CD14-positive monocyte (primary cell): ENCODE results near the gene TSC22D3. TPM values are rescaled to one million over a fixed set of nuclear protein-coding genes. Genes with fewer than 3 reads are reported as not detected.
A peak's percentile ranks its signal among the peaks of the same experiment; 100 is the strongest.

Experiments
- DNase-seq, 3 donors: peaks; one replicate each; pipeline ENCODE4 v3.0.0-alpha.2; 2011 to 2022
- H2AFZ ChIP-seq: 2 replicates; pipeline ENCODE4 v1.6.0; 2012; ENCODE audit warnings: mild to moderate bottlenecking, low read depth, low read length, inconsistent platforms; ENCODE audit not compliant: insufficient read depth, poor library complexity, severe bottlenecking
- H3K27ac ChIP-seq, 2 donors: 1 replicate in 1 of 2; 2 replicates in 1 of 2; pipeline ENCODE4 v1.5.1; 2012 to 2013; ENCODE audit warnings: low read length in 2 of 2, control low read depth in 1 of 2, inconsistent platforms in 1 of 2, low read depth in 1 of 2, mild to moderate bottlenecking in 1 of 2
- H3K27me3 ChIP-seq, 2 donors: one replicate each; pipeline versions ENCODE4 v1.6.0 to v1.6.1; 2011 to 2013; ENCODE audit warnings: low read length in 2 of 2; ENCODE audit not compliant: control insufficient read depth in 2 of 2, insufficient read depth in 2 of 2
- H3K36me3 ChIP-seq, 2 donors: replicated peaks in 1 of 2; 1 replicate in 1 of 2; 2 replicates in 1 of 2; pipeline versions ENCODE4 v1.5.1 to v1.6.1; 2012 to 2013; ENCODE audit warnings: low read length in 2 of 2, control low read depth in 1 of 2, inconsistent platforms in 1 of 2, mild to moderate bottlenecking in 1 of 2; ENCODE audit not compliant: insufficient read depth in 2 of 2, control insufficient read depth in 1 of 2
- H3K4me1 ChIP-seq, 2 donors: 1 replicate in 1 of 2; 2 replicates in 1 of 2; pipeline versions ENCODE4 v1.5.1 to v1.6.1; 2012 to 2013; ENCODE audit warnings: low read length in 2 of 2, control low read depth in 1 of 2, inconsistent platforms in 1 of 2, mild to moderate bottlenecking in 1 of 2, moderate library complexity in 1 of 2; ENCODE audit not compliant: insufficient read depth in 2 of 2, control insufficient read depth in 1 of 2
- H3K4me2 ChIP-seq: replicated peaks from 2 replicates; pipeline ENCODE3; 2012; ENCODE audit warnings: low read length, moderate library complexity, mild to moderate bottlenecking; ENCODE audit not compliant: poor library complexity, severe bottlenecking; ENCODE audit errors: extremely low read depth
- H3K4me3 ChIP-seq, 3 experiments: fragments of 200-600 bp in 1 of 3; sonication (generic) in 1 of 3; replicated peaks in 1 of 3; 1 replicate in 2 of 3; 2 replicates in 1 of 3; pipeline ENCODE4 v1.5.1; 2011 to 2013; ENCODE audit warnings: low read length in 3 of 3, mild to moderate bottlenecking in 3 of 3, control low read depth in 2 of 3, low read depth in 2 of 3, inconsistent platforms in 1 of 3, moderate library complexity in 1 of 3
- H3K79me2 ChIP-seq: 2 replicates; pipeline ENCODE4 v1.6.0; 2012; ENCODE audit warnings: mild to moderate bottlenecking, control low read depth, inconsistent platforms, low read length, moderate library complexity; ENCODE audit not compliant: insufficient read depth
- H3K9ac ChIP-seq: 2 replicates; pipeline ENCODE4 v1.6.0; 2017; ENCODE audit warnings: low read length, mild to moderate bottlenecking; ENCODE audit not compliant: insufficient read depth, poor library complexity, severe bottlenecking
- H3K9me3 ChIP-seq, 2 donors: replicated peaks in 1 of 2; 1 replicate in 1 of 2; 2 replicates in 1 of 2; pipeline versions ENCODE4 v1.5.1 to v1.6.1; 2012 to 2013; ENCODE audit warnings: low read length in 2 of 2, control low read depth in 1 of 2; ENCODE audit not compliant: control insufficient read depth in 1 of 2, insufficient read depth in 1 of 2
- H4K20me1 ChIP-seq: 2 replicates; pipeline ENCODE4 v1.6.0; 2012; ENCODE audit warnings: mild to moderate bottlenecking, low read length, control low read depth, moderate library complexity; ENCODE audit not compliant: insufficient read depth
- H3K27ac Mint-ChIP-seq, 7 donors: one replicate each; pipeline ENCODE4 v1.8.0; 2020; ENCODE audit warnings: mild to moderate bottlenecking in 7 of 7, mixed read lengths in 7 of 7, moderate library complexity in 6 of 7, inconsistent platforms in 2 of 7
- H3K27me3 Mint-ChIP-seq, 3 donors: one replicate each; pipeline ENCODE4 v1.8.0; 2021 to 2022; ENCODE audit warnings: low read depth in 3 of 3, mild to moderate bottlenecking in 3 of 3, mixed read lengths in 3 of 3, moderate library complexity in 3 of 3, inconsistent platforms in 1 of 3
- H3K36me3 Mint-ChIP-seq, 2 donors: one replicate each; pipeline ENCODE4 v1.8.0; 2020; ENCODE audit warnings: mixed read lengths in 2 of 2, inconsistent platforms in 1 of 2, mild to moderate bottlenecking in 1 of 2
- H3K4me1 Mint-ChIP-seq: one replicate; pipeline ENCODE4 v1.8.0; 2020; ENCODE audit warnings: mild to moderate bottlenecking, mixed read lengths
- H3K4me3 Mint-ChIP-seq, 2 donors: one replicate each; pipeline ENCODE4 v1.8.0; 2020; ENCODE audit warnings: mild to moderate bottlenecking in 2 of 2, mixed read lengths in 2 of 2, moderate library complexity in 1 of 2
- H3K9me3 Mint-ChIP-seq, 7 donors: one replicate each; pipeline ENCODE4 v1.8.0; 2020 to 2022; ENCODE audit warnings: mixed read lengths in 7 of 7, mild to moderate bottlenecking in 6 of 7, moderate library complexity in 6 of 7, inconsistent platforms in 2 of 7
- WGBS: methylation state at CpG from one replicate; pipeline ENCODE4 v1.1.5; 2013; ENCODE audit warnings: missing lambda C conversion rate; ENCODE audit not compliant: insufficient coverage; 5-methylcytosine and 5-hydroxymethylcytosine counted together
- intact Hi-C, 2 donors: fragments of 100-400 bp; cut with micrococcal nuclease; formaldehyde crosslinking; loops; one replicate each; pipeline versions ENCODE4 v1.15.0 to v1.15.1; 2023
- polyA plus RNA-seq, 3 donors: library from polyadenylated mRNA; depleted of rRNA in 1 of 3; unstranded in 2 of 3; stranded (reverse) in 1 of 3; fragments of 300-500 nt in 2 of 3; fragments of >200 nt in 1 of 3; fragmentation: Illumina TruSeq in 2 of 3; gene quantifications; 1 replicate in 2 of 3; 2 replicates in 1 of 3; pipeline ENCODE4 v1.2.3, GENCODE V29; 2012 to 2021
- TF ChIP-seq, protein P1 (sequence below): fragments of 200-600 bp; IDR thresholded peaks from one replicate; pipeline ENCODE4 v1.8.0; 2022; ENCODE audit warnings: antibody characterized with exemption, mild to moderate bottlenecking

Gene TSC22D3
- polyA plus RNA-seq, 3 donors: 171 to 1,562 (median 326) TPM

DNA sequence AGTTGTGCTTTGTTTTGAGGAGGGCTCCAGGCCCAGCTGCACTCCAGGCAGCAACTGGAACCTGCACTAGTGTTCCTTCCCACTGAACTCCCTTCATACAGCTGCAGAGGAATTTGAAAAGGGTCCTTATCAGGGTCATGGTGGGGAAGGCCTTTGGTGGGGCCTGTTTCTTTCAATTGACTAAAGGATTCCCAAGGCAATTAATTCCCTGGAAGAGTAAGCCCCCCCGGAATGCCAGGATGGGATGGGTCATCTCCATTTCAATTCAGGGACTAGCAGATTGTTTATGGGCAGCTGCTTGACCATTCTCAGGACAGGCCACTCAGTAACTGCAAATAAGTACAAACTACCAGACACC, 45.3 kb downstream of the TSC22D3 start:
- no peak for DNase-seq
- no peak overlapping the region for H3K27ac ChIP-seq
- no peaks in the 10 kb centered on the region for H3K36me3 ChIP-seq
- Mint-ChIP-seq H3K4me3 (no peak overlapping the region), H3K4me1 (peaks cover 11% of the 10 kb centered on the region), H3K27me3 (peaks cover 0 to 6% (median 1%) of the 10 kb centered on the region in 3 donors), H3K9me3 (no peaks in the 10 kb centered on the region), H3K27ac (peak overlapping the region in 1 of 7 donors; percentile 47), H3K36me3 (no peaks in the 10 kb centered on the region)
- no peak overlapping the region for H3K4me2 ChIP-seq
- H3K79me2 ChIP-seq: no peaks in the 10 kb centered on the region
- H3K27me3 ChIP-seq: no peaks in the 10 kb centered on the region
- no CpG with 5 or more reads among the region's 1 CpG for WGBS
- intact Hi-C loops: no loop called here
- peaks cover 11% of the 10 kb centered on the region in 2 donors for H3K4me1 ChIP-seq
- H3K9me3 ChIP-seq: no peaks in the 10 kb centered on the region
- H4K20me1 ChIP-seq: no peaks in the 10 kb centered on the region
- H2AFZ ChIP-seq: no peak overlapping the region
- no peak overlapping the region for H3K4me3 ChIP-seq
- H3K9ac ChIP-seq: no peak overlapping the region
- TF ChIP-seq, protein P1, sequence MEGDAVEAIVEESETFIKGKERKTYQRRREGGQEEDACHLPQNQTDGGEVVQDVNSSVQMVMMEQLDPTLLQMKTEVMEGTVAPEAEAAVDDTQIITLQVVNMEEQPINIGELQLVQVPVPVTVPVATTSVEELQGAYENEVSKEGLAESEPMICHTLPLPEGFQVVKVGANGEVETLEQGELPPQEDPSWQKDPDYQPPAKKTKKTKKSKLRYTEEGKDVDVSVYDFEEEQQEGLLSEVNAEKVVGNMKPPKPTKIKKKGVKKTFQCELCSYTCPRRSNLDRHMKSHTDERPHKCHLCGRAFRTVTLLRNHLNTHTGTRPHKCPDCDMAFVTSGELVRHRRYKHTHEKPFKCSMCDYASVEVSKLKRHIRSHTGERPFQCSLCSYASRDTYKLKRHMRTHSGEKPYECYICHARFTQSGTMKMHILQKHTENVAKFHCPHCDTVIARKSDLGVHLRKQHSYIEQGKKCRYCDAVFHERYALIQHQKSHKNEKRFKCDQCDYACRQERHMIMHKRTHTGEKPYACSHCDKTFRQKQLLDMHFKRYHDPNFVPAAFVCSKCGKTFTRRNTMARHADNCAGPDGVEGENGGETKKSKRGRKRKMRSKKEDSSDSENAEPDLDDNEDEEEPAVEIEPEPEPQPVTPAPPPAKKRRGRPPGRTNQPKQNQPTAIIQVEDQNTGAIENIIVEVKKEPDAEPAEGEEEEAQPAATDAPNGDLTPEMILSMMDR: no peak

DNA sequence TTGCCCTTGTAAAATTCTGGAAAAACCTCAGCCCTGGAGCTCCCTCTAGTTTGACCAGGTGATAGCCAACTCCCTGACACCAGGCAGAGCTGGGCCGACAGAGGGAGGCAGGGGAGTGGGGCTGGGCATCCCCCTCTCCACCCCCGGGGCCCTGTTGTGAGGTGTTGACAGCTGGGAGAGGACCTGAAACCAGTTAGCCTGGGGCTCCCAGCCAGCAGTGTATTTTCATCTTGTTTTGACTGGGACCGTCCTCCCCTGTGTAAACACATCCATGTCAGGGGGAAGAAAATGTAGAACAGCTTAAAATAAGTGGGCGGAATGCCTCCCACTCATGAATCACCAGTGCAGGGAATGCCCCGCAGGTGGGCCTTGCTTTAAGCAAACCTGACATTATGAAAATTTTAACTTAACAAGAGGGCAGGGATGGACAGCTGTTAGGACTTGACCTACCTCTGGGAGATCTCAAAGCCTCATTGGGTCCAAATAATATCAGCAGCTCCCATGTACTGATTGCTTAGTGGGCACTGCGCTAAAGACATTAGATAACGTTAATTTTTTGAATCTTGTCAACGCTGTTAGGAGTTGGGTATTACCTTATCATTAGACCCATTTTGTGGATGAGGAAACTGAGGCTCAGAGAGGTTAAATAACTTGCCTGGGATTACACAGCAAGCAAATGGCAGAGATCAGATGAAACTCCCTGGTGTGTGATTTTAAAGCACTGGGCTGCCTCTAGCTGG, 45.9 kb downstream of the TSC22D3 start:
- H3K27ac Mint-ChIP-seq: no peak overlapping the region
- no peaks in the 10 kb centered on the region for H3K9me3 Mint-ChIP-seq
- H3K4me2 ChIP-seq: no peak overlapping the region
- H2AFZ ChIP-seq: no peak overlapping the region
- H3K79me2 ChIP-seq: no peaks in the 10 kb centered on the region
- no peaks in the 10 kb centered on the region for H3K36me3 ChIP-seq
- H3K4me3 ChIP-seq: no peak overlapping the region
- no CpG with 5 or more reads among the region's 8 CpGs for whole genome bisulfite sequencing
- no peaks in the 10 kb centered on the region for H3K36me3 Mint-ChIP-seq
- no peaks in the 10 kb centered on the region for H4K20me1 ChIP-seq
- H3K4me1 ChIP-seq: peaks cover 11% of the 10 kb centered on the region in 2 donors
- no peak overlapping the region for H3K4me3 Mint-ChIP-seq
- H3K27me3 ChIP-seq: no peaks in the 10 kb centered on the region
- H3K27ac ChIP-seq: no peak overlapping the region
- TF ChIP-seq, protein P1: no peak
- H3K9ac ChIP-seq: no peak overlapping the region
- H3K27me3 Mint-ChIP-seq: peaks cover 0 to 6% (median 0%) of the 10 kb centered on the region in 3 donors
- DNase-seq: no peak
- H3K4me1 Mint-ChIP-seq: peaks cover 11% of the 10 kb centered on the region
- intact Hi-C loops: no loop called here
- no peaks in the 10 kb centered on the region for H3K9me3 ChIP-seq
